ENCODE results near the gene TNS3.

Gene TNS3

DNA sequence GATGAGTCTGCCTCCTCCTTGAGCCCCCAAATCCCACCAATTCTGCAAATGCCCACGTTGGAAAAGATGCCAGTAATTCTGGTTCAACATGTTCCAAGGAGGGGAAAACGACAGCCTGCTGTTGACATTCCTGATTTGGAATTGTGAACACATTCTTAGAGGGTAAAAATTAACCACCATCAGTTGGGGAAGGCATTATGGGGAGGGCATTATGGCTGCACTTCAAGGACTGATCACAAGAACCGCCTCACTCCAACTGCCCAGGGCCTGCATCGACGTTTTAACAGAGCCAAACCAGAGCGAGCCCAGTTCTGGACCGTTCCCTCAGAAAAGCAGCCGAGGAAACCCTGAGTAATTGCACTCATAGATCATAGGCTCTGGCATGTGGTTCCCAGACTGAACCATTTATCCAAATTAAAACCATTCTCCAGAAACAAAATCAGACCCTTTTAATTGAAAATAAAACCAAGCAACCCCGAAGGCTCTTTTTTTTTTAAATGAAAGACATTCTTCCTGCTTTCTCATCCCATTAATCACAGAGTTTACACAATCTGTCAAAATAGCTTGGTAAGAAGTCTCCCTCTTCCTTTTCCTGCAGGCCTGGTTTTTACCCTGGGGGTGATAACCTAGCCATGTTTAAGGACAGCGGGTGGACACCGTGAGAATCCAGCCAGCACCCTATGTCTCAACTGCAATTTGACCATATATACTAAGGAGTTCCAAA lies 8.0 kb downstream of the TNS3 start:
- no peaks in the 10 kb centered on the region for H3K27me3 ChIP-seq (ENCODE audit: insufficient read depth, low read length)
- H2AFZ ChIP-seq (ENCODE audit: low read depth, low read length), result no peak overlapping the region
- no peak overlapping the region for H3K4me3 ChIP-seq (ENCODE audit: low read length)
- H3K9me3 ChIP-seq (ENCODE audit: low read length), result peaks cover 7% of the 10 kb centered on the region
- H3K4me1 ChIP-seq (ENCODE audit: insufficient read depth, low read length), result no peaks in the 10 kb centered on the region
- no peaks in the 10 kb centered on the region for H3K36me3 ChIP-seq (ENCODE audit: insufficient read depth, low read length)

DNA sequence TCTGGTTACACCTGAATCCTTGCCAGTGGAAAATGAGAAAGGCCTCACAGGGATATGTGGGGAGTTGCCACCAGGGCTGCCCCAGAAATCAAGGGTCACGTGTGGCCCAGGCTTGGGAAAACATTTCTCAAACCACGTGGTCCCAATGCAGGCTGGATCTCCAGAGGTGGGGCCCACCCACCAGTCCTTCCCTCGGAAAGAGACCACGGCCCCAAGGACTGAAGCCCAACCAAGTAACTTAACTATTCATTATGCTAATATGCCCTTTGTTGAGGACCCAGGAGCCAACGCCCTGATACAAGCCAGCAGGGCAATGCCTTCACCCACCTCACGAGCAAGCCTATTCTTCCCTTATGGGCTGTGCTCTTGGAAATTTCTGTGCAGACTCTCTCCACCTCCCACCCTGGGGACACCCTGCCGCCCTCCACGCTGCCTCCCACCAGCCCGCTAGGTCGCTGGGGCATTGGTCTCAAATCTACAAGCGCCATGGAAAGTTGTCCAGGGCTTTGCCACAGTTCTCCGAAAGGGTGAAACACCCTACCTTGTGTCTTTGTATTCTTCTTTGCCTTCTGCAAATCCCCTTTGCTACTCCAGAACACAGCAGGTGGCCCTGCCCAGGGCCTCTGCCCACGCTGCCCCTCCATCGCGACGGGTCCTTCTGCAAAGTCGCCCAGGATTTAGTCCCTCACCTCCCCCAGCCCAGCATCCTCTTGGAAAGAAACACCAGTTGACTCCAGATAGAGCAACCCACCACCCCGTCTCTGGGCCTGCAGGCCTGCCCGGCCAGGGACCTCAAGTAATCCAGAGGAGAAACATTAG lies 8.8 kb downstream of the TNS3 start:
- Histone ChIP-seq H3K27me3 (ENCODE audit: insufficient read depth, low read length) (no peaks in the 10 kb centered on the region), H3K36me3 (ENCODE audit: insufficient read depth, low read length) (no peaks in the 10 kb centered on the region), H3K4me3 (ENCODE audit: low read length) (no peak overlapping the region), H3K4me1 (ENCODE audit: insufficient read depth, low read length) (no peaks in the 10 kb centered on the region), H3K9me3 (ENCODE audit: low read length) (peaks cover 7% of the 10 kb centered on the region), H2AFZ (ENCODE audit: low read depth, low read length) (no peak overlapping the region)

DNA sequence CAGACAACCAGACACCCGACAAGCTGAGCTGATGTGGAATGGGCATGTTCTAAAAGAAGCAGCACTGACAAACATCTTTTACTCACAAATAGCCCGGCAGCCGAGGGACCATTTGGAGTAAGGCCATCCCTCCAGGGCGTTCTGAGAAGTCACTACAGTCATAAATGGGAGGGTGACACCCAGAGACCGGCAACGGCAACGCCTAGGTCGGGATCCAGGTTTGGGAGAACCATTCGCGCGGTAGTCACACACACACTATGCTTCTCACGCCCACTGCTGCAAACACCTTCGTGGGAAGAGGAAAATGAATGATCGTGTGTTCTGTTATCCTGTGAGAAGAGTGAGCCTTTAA lies 9.8 kb downstream of the TNS3 start:
- no peaks in the 10 kb centered on the region for H3K27me3 ChIP-seq (ENCODE audit: insufficient read depth, low read length)
- H2AFZ ChIP-seq (ENCODE audit: low read depth, low read length), result no peak overlapping the region
- no peaks in the 10 kb centered on the region for H3K36me3 ChIP-seq (ENCODE audit: insufficient read depth, low read length)
- H3K9me3 ChIP-seq (ENCODE audit: low read length), result peaks cover 7% of the 10 kb centered on the region
- H3K4me3 ChIP-seq (ENCODE audit: low read length), result no peak overlapping the region
- no peaks in the 10 kb centered on the region for H3K4me1 ChIP-seq (ENCODE audit: insufficient read depth, low read length)

GRCh38 chr7:47571331-47572093 lies 10.4 kb downstream of the TNS3 start:
- no peaks in the 10 kb centered on the region for H3K36me3 ChIP-seq (ENCODE audit: insufficient read depth, low read length)
- H3K4me1 ChIP-seq (ENCODE audit: insufficient read depth, low read length), result no peaks in the 10 kb centered on the region
- H3K9me3 ChIP-seq (ENCODE audit: low read length), result peaks cover 7% of the 10 kb centered on the region
- no peak overlapping the region for H3K4me3 ChIP-seq (ENCODE audit: low read length)
- H2AFZ ChIP-seq (ENCODE audit: low read depth, low read length), result no peak overlapping the region
- H3K27me3 ChIP-seq (ENCODE audit: insufficient read depth, low read length), result no peaks in the 10 kb centered on the region

DNA sequence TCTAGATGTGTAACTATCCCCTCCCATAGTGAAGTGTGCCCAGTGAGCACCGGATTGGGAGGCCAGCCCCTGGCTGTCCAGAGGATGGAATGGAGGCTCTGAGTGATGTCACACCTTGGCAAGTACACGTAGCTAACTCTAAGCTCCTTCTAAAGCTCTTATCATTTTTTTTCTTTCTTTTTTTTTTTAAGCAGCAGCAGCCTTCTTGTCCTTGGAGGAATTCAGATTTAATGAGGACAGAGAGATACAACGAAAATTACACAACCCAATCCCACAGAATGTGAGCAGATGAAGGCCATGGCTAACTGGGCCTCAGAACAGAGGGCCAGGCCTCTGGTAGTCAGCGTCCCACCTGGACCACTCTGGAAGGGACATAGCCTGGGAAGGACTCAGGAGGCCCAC lies 11.3 kb downstream of the TNS3 start:
- Histone ChIP-seq H3K27me3 (ENCODE audit: insufficient read depth, low read length) (no peaks in the 10 kb centered on the region), H3K9me3 (ENCODE audit: low read length) (peaks cover 7% of the 10 kb centered on the region), H2AFZ (ENCODE audit: low read depth, low read length) (no peak overlapping the region), H3K4me1 (ENCODE audit: insufficient read depth, low read length) (no peaks in the 10 kb centered on the region), H3K4me3 (ENCODE audit: low read length) (no peak overlapping the region), H3K36me3 (ENCODE audit: insufficient read depth, low read length) (no peaks in the 10 kb centered on the region)

- Histone ChIP-seq H3K4me3 (ENCODE audit: low read length) (no peak overlapping the region), H3K27me3 (ENCODE audit: insufficient read depth, low read length) (no peaks in the 10 kb centered on the region), H3K9me3 (ENCODE audit: low read length) (peaks cover 7% of the 10 kb centered on the region), H3K4me1 (ENCODE audit: insufficient read depth, low read length) (no peaks in the 10 kb centered on the region), H2AFZ (ENCODE audit: low read depth, low read length) (no peak overlapping the region), H3K36me3 (ENCODE audit: insufficient read depth, low read length) (no peaks in the 10 kb centered on the region)
Observed at GRCh38 chr7:47568547-47568946, 13.4 kb downstream of the TNS3 start.

DNA sequence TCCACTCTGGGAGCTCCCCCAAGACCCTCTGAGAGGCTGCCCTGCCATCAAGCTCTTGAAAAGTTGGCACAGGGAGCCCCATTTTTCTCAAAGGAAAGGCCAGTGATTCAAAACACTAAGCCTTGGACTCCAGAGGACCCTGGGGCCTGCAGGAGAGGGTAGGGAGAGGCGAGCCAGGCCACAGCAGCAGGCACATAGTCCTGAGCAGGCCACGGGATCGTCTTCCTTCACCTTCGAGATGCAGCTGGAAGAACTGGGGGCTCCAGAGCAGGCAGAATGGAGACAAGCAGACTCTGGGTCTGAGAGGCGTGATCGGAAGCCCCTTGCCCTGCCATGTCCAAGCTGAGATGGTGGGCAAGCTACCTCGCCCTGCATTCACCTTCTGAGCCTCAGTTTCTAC lies 13.9 kb downstream of the TNS3 start:
- no peaks in the 10 kb centered on the region for H3K27me3 ChIP-seq (ENCODE audit: insufficient read depth, low read length)
- H3K4me3 ChIP-seq (ENCODE audit: low read length), result no peak overlapping the region
- H3K4me1 ChIP-seq (ENCODE audit: insufficient read depth, low read length), result no peaks in the 10 kb centered on the region
- H2AFZ ChIP-seq (ENCODE audit: low read depth, low read length), result no peak overlapping the region
- peaks cover 7% of the 10 kb centered on the region for H3K9me3 ChIP-seq (ENCODE audit: low read length)
- H3K36me3 ChIP-seq (ENCODE audit: insufficient read depth, low read length), result no peaks in the 10 kb centered on the region

- H3K4me3 ChIP-seq (ENCODE audit: low read length), result no peak overlapping the region
- no peaks in the 10 kb centered on the region for H3K9me3 ChIP-seq (ENCODE audit: low read length)
- no peaks in the 10 kb centered on the region for H3K36me3 ChIP-seq (ENCODE audit: insufficient read depth, low read length)
- no peaks in the 10 kb centered on the region for H3K27me3 ChIP-seq (ENCODE audit: insufficient read depth, low read length)
- no peak overlapping the region for H2AFZ ChIP-seq (ENCODE audit: low read depth, low read length)
- no peaks in the 10 kb centered on the region for H3K4me1 ChIP-seq (ENCODE audit: insufficient read depth, low read length)
Observed at GRCh38 chr7:47565640-47566250, 16.2 kb downstream of the TNS3 start.

DNA sequence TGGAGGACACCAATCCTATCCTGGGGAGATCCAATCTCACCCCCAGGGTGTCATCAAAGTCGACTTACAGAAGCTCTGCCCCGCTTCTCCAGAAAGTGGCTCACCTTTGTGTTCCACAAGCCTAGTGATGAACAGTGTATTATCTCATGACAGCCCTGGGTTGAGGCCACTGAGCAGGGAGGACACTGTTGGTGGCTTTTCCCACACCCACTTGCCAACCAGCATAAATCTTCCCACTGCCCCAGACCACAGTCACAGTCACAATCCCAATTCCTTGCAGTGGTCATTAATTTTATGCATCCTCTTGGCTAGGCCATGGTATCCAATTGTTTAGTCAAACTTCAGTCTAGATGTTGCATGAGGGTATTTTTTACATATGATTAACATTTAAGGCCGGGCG lies 18.4 kb downstream of the TNS3 start:
- H3K36me3 ChIP-seq (ENCODE audit: insufficient read depth, low read length), result no peaks in the 10 kb centered on the region
- no peak overlapping the region for H3K4me3 ChIP-seq (ENCODE audit: low read length)
- H3K9me3 ChIP-seq (ENCODE audit: low read length), result peaks cover 2% of the 10 kb centered on the region
- H3K27me3 ChIP-seq (ENCODE audit: insufficient read depth, low read length), result no peaks in the 10 kb centered on the region
- no peak overlapping the region for H2AFZ ChIP-seq (ENCODE audit: low read depth, low read length)
- no peaks in the 10 kb centered on the region for H3K4me1 ChIP-seq (ENCODE audit: insufficient read depth, low read length)

DNA sequence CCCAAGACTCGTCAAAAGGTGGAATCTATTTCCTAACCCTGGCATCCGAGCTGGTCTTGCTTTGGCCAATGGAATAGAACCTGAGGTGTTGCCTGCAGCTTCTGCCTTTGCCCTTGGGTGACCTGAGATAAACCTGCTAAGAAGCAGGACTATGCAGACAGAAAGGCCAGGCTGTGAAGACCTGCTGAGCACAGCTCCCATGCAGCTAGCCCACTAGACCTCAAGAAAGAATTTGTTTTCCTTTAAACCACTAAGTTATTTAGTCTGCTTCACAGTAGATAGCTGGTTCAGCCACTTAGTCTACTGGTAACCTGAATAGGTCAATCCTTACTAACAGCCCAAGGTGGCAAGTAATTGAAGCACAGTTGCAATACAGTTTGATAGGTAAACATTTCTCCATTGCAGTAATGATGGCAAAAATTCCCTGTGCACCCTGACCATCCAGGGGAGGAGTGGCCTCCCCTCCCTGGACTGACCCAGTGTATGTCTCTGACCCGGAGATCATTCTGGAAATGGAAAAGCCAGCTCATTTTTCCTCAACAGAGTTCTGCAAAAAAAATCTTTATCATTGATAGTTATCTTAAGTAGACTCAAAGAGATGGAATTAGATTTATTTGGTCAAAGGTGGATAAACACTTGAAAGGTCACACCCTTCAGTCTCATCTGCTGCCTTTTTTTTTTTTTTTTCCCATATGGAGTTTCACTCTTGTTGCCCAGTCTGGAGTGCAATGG lies 20.0 kb downstream of the TNS3 start:
- H2AFZ ChIP-seq (ENCODE audit: low read depth, low read length), result no peak overlapping the region
- no peaks in the 10 kb centered on the region for H3K4me1 ChIP-seq (ENCODE audit: insufficient read depth, low read length)
- H3K4me3 ChIP-seq (ENCODE audit: low read length), result no peak overlapping the region
- peaks cover 2% of the 10 kb centered on the region for H3K9me3 ChIP-seq (ENCODE audit: low read length)
- H3K27me3 ChIP-seq (ENCODE audit: insufficient read depth, low read length), result no peaks in the 10 kb centered on the region
- H3K36me3 ChIP-seq (ENCODE audit: insufficient read depth, low read length), result no peaks in the 10 kb centered on the region

DNA sequence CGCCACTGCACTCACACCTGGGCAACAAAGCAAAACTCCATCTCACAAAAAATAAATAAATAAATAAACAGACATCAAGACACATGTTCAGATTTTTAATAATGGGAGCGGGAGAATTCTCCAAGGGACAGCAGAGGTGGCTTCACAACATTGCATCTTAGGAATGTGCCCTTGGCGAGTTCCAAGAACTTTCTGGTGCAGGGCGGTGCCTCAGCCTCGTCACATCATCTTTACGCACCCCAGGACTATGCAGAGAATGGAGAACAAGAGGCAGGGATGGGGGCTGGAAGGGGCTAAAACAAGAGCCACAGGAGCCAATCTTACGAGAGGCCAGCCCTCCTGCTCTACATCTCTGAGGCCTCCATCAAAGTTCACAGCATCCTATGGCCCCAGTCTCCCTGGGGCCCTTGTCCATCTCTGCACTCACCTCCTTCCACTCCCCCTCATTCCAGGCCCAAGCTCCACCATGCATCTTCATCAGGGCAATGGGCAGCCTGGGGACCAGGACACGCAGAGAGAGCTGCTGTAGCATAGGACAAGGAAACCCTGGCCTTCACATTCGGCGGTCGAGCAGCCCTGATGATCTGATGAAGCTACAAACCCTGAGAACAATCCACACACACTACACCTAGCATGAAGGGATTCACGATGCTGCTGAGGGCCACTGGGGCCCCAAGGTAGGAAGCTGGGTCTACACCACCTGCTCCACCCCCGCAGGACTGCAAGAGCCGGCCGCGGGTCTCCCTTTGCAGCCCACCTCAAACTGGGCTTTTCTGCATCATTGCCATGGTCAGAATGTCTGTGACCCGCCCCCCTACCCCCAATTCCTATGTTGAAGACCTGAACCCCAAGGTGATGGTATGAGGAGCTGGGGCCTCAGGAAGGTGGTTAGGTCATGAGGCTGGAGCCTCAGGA lies 22.3 kb downstream of the TNS3 start:
- Histone ChIP-seq H2AFZ (ENCODE audit: low read depth, low read length) (no peak overlapping the region), H3K36me3 (ENCODE audit: insufficient read depth, low read length) (no peaks in the 10 kb centered on the region), H3K27me3 (ENCODE audit: insufficient read depth, low read length) (no peaks in the 10 kb centered on the region), H3K4me3 (ENCODE audit: low read length) (no peak overlapping the region), H3K9me3 (ENCODE audit: low read length) (peaks cover 2% of the 10 kb centered on the region), H3K4me1 (ENCODE audit: insufficient read depth, low read length) (no peaks in the 10 kb centered on the region)
